IPS-18c (cell line): ENCODE results near the gene DAZAP2.
"Not testable (repeated sequence)": the region's sequence is repeated elsewhere in the genome, so short reads cannot be mapped to it uniquely, and the experiment has no call there.

Experiments
- H3K4me3 ChIP-seq: 2 replicates; pipeline ENCODE4 v1.7.0; 2013; ENCODE audit warnings: low read depth, mild to moderate bottlenecking, low read length, moderate library complexity; ENCODE audit not compliant: insufficient read depth
- H3K9me3 ChIP-seq: one replicate; pipeline ENCODE4 v1.6.1; 2013; ENCODE audit warnings: mild to moderate bottlenecking, low read length, moderate library complexity; ENCODE audit not compliant: control insufficient read depth, insufficient read depth

The DAZAP2 gene

DNA sequence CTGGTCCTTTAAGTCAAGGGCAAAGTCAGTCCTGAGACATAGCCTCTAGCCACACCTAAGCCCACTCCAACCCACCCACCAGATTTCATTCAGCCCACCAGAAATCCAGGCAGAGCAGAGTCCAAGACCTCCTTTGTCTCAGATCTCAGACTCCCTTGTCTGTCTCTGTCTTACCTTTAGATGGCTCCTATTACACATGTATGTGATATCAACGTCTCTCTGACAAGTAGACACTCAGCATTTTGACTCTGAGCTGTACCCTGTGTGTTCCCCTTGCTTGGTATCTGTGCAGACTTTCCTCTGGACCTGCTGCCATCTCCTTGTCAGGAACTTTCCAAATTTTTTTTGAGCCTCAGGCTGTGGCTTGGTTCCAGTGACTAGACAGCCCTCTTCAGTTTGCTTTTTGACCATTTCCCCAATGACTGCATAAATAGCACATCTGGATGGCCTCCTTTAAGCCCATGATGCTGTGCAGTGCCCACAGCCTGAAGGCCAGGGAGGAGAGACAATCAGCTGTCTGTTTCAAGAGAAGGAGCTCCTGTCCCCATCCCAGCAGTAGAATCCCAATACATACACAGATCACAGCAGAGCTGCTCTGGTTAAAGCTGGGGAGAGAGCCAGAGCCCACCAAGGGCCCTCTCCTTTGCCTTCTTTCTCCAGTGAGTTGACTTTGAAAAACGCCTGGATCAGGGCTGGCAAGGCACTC, 27.8 kb upstream of the DAZAP2 start:
- Histone ChIP-seq H3K9me3 (no peaks in the 10 kb centered on the region), H3K4me3 (no peak overlapping the region)

GRCh38 chr12:51214895-51215294, 23.7 kb upstream of the DAZAP2 start:
- H3K9me3 ChIP-seq: no peaks in the 10 kb centered on the region

GRCh38 chr12:51216642-51217041, 22.0 kb upstream of the DAZAP2 start:
- H3K4me3 ChIP-seq: peak overlapping the region; percentile 69; the same call in 1 of the 2 replicates
- H3K9me3 ChIP-seq: no peaks in the 10 kb centered on the region

More at GRCh38 chr12:51214895-51215294, 23.7 kb upstream of the DAZAP2 start:
- no peak overlapping the region for H3K4me3 ChIP-seq

GRCh38 chr12:51217133-51217967, 21.3 kb upstream of the DAZAP2 start:
- H3K4me3 ChIP-seq: peak overlapping the region; percentile 69
- H3K9me3 ChIP-seq: no peaks in the 10 kb centered on the region

GRCh38 chr12:51217968-51218606, 20.5 kb upstream of the DAZAP2 start, which contains the start of gene POU6F1:
Gene POU6F1, minus strand, starts transcription at chr12:51218062. Its CDS starts 11,226 bp downstream, at chr12:51206836.
- Histone ChIP-seq H3K4me3 (peak within 1 kb of the TSS; percentile 69), H3K9me3 (no peaks in the 10 kb centered on the region)

- peak overlapping the region; percentile 58 for H3K4me3 ChIP-seq
Observed at GRCh38 chr12:51218607-51219161, 19.9 kb upstream of the DAZAP2 start.

GRCh38 chr12:51219322-51219721, 19.3 kb upstream of the DAZAP2 start:
- H3K9me3 ChIP-seq: no peaks in the 10 kb centered on the region
- H3K4me3 ChIP-seq: no peak overlapping the region

More at GRCh38 chr12:51218607-51219161, 19.9 kb upstream of the DAZAP2 start:
- H3K9me3 ChIP-seq: no peaks in the 10 kb centered on the region

- H3K4me3 ChIP-seq, H3K9me3 ChIP-seq: not testable (repeated sequence)
Observed at GRCh38 chr12:51219857-51220256, 18.8 kb upstream of the DAZAP2 start.

DNA sequence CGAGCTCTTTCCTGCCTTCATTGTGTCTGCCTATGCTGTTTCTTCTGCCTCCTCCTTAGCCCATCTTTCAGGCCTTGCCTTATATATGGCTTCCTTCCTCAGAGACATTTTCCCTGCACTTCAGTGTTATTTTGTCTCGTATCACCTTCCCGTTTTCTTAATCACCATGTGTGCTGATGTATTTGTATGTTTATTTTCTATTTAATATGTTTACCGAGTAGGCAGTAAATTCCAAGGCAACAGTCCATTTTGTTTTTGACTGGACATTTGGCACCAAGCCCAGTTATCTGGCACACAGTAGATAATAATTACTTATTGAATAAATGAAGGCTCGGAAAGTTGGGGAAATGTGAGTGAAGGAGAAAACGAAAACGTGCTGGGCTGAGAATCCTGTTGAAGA, 16.2 kb upstream of the DAZAP2 start:
- no peak overlapping the region for H3K4me3 ChIP-seq
- H3K9me3 ChIP-seq: no peaks in the 10 kb centered on the region

DNA sequence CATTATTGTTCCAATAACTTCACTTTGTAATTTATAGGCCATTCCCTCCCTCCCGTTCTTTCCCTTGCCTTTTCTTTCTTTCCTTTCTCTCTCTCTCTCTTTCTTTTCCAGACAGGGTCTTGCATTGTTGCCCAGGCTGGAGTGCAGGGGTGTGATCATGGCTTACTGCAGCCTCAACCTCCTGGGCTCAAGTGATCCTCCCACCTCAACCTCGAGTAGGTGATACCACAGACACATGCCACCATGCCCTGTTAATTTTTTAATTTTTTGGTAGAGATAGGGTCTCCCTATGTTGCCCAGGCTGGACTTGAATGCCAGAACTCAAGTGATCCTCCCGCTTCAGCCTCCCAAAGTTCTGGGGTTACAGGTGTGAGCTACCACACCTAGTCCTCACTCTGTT, 14.0 kb upstream of the DAZAP2 start:
- H3K4me3 ChIP-seq: no peak overlapping the region
- no peaks in the 10 kb centered on the region for H3K9me3 ChIP-seq

GRCh38 chr12:51225234-51225633, 13.4 kb upstream of the DAZAP2 start:
- H3K9me3 ChIP-seq: no peaks in the 10 kb centered on the region
- no peak overlapping the region for H3K4me3 ChIP-seq

DNA sequence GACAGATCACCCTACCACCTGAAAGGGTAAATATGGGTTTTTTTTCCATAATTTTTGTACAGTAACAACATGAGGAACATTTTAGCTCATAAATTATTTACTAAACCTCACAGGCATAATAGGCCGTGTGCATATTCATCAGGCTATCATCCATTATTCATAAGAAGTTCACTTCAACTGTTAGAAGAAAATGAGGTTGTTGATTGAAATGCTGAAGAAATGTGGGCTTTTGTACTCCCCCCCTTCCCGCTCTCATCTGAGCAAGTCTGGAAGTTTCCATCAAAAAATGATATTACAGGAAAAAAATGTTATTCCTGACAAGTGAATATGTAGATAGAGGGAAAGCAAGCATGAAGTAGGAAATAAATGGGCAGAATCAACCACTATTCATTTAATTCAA, 12.9 kb upstream of the DAZAP2 start:
- Histone ChIP-seq H3K4me3 (no peak overlapping the region), H3K9me3 (no peaks in the 10 kb centered on the region)

GRCh38 chr12:51227112-51227511, 11.5 kb upstream of the DAZAP2 start:
- not testable (repeated sequence) for H3K9me3 ChIP-seq, H3K4me3 ChIP-seq

DNA sequence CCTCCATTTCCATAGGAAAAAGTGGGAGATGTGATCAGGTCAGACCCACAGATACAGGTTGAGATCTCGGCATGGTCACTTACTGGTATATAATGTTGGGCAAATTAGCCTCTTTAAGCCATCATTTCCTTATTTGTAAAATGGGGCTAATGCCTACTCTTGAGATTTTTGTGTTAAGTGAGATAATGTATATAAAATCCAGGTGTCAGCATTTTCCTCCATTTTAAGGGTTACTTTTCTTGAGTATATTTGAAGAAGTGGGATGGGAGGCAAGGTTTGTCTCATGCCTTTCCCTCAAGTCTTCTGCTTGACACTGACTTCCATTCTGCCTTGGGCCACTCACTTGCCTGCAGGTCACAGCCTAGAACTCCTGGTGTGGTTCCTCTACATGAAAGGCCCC, 10.7 kb upstream of the DAZAP2 start:
- Histone ChIP-seq H3K4me3 (no peak overlapping the region), H3K9me3 (no peaks in the 10 kb centered on the region)

GRCh38 chr12:51229116-51229809, 9.4 kb upstream of the DAZAP2 start:
- no peaks in the 10 kb centered on the region for H3K9me3 ChIP-seq
- H3K4me3 ChIP-seq: no peak overlapping the region

DNA sequence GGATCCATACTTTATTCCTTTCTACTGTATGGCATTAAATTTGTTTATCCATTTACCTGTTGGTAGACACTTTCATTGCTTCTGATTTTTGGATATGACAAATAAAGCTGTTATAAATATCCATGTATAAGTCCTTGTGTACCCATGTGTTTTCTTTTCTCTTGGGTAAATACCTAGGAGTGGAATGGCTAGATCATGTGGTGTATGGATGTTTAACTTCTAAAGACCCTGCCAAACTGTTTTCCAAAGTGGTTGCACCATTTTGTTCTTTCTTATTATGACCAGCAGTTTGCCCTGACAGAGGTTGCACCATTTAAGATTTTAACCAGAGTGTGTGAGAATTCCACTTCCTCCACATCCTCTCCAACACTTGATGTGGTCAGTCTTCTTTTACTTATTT, 6.0 kb upstream of the DAZAP2 start:
- H3K4me3 ChIP-seq: no peak overlapping the region
- H3K9me3 ChIP-seq: no peaks in the 10 kb centered on the region

GRCh38 chr12:51234530-51234929, 4.1 kb upstream of the DAZAP2 start:
- Histone ChIP-seq H3K4me3 (no peak overlapping the region), H3K9me3 (no peaks in the 10 kb centered on the region)
